C4-2B (cell line): ENCODE measurements around the gene SPSB1.

Source experiments
- H3K27ac ChIP-seq: fragments of 450-650 bp; 2 replicates; pipeline ENCODE4 v1.5.1; 2017
- ZFX ChIP-seq: fragments of 450-650 bp; IDR thresholded peaks from 2 replicates; pipeline ENCODE4 v1.6.1; 2017
- TF ChIP-seq, protein P1 (sequence below): fragments of 450-650 bp; conservative IDR thresholded peaks from 2 replicates; pipeline ENCODE4 v1.5.1; 2017; ENCODE audit warnings: mild to moderate bottlenecking

SPSB1 gene

DNA sequence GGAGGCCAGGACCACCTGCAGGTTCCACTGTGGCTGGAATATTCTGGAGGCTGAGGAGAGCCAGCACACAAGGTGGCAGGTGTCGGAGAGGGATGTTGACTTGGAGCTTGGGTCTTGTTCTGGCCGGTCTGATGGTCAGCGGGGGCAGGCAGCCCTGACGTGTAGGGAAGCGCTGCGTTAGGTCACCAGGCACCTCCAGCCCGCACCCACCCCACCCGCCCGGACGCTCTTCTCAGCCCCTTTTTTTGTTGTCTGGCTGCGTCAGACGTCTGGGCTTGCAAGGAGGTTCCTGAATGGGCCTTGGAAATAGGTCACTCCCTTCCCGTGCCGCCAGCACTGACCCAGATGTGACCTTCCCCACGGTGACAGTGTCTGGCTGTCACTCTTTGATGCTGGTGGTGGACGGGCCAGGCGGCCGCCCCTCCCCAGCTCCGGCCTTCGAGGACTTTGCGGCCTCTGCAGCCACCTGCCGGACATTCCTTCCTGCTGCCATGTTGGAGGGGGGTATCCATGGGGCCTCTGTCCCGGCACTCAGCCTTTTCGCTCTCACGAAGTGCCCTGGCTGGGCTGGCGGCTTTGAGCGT is 30.1 kb downstream of the SPSB1 start:
- TF ChIP-seq, protein P1, sequence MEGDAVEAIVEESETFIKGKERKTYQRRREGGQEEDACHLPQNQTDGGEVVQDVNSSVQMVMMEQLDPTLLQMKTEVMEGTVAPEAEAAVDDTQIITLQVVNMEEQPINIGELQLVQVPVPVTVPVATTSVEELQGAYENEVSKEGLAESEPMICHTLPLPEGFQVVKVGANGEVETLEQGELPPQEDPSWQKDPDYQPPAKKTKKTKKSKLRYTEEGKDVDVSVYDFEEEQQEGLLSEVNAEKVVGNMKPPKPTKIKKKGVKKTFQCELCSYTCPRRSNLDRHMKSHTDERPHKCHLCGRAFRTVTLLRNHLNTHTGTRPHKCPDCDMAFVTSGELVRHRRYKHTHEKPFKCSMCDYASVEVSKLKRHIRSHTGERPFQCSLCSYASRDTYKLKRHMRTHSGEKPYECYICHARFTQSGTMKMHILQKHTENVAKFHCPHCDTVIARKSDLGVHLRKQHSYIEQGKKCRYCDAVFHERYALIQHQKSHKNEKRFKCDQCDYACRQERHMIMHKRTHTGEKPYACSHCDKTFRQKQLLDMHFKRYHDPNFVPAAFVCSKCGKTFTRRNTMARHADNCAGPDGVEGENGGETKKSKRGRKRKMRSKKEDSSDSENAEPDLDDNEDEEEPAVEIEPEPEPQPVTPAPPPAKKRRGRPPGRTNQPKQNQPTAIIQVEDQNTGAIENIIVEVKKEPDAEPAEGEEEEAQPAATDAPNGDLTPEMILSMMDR: no peak
- no peak for TF ChIP-seq ZFX

DNA sequence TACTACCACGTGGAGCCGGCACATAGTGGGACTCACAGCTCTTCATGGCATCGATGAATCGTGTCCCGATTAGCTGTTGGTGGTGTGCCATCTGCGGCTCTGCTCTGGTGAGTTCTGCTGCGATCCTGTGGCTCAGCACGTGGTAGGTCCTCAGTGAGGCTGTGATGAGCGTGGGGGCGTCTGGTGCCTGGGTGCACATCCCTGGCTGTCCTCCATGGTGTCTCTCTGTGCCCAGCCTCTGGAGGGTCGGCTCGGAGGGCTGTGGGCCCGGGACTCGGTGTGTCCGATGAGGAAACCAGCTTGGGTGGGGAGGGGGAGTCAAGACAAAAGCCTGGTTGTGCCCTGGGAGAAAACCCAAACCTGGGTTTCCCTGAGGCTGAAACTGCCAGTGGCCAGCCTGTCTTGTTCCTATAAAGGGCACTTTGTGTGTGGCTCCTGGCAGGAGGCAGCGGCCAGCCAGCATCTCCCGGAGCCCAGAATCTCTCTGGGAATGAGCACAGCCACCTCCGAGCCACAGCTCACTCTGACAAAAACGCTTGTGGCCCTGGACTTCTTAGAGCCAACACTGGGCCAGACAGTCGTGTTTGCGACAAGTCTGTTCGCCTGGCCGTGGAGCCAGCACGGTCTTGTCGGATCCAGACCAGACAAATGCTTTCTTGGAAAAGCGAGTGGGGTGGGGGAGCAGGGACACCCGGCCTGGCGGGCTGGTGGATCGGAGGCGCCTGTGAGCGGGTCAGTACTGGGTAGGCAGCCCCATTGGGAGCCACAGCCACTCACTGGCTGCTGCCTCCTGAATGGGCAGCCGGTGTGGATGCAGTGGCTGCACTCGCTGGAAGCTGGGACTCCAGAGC is 31.8 kb downstream of the SPSB1 start:
- H3K27ac ChIP-seq: no peak overlapping the region
- TF ChIP-seq ZFX: no peak
- TF ChIP-seq, protein P1: no peak

More for the DNA sequence above, 30.1 kb downstream of the SPSB1 start:
- no peak overlapping the region for H3K27ac ChIP-seq

DNA sequence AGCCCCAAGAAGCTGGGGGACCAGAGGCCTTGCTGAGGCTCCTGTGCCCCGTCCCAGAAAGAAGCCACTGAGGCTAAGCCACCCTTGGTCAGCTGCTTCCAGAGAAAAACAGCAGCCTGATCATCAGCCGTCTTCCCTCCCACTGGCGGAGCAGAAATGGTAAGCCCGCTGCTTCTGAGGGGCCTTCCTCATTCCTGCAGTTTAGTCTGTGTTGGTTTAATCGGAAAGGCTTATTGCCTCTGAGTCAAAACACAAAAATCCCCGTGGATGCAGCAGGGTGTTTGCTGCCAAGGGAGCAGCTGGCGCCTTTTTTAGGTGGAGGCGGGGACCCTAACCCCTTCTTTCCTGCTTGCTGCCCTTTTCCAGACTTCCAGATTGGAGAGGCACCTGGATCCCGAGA is 33.9 kb downstream of the SPSB1 start:
- H3K27ac ChIP-seq: no peak overlapping the region
- TF ChIP-seq, protein P1: no peak
- no peak for TF ChIP-seq ZFX

DNA sequence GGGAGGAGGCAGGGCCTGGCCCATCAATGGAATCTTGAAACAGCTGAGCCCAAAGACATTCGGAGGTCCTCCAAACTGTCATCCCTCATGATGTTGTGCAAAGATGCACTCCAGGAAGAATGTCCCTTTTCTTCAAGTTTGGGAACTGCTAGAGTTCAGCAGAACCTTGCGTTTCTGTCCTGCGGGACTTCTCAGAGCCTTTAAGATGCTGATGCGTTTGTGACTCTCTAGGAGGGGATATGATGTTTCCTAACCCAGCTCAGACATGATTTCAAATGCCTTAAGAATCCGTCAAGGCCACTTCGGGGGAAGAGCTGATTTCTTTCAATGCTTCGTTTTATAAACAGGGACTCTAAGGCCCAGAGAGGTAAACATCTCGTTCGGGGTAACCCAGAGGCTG is 35.5 kb downstream of the SPSB1 start:
- TF ChIP-seq ZFX: no peak
- TF ChIP-seq, protein P1: no peak
- H3K27ac ChIP-seq: no peak overlapping the region

DNA sequence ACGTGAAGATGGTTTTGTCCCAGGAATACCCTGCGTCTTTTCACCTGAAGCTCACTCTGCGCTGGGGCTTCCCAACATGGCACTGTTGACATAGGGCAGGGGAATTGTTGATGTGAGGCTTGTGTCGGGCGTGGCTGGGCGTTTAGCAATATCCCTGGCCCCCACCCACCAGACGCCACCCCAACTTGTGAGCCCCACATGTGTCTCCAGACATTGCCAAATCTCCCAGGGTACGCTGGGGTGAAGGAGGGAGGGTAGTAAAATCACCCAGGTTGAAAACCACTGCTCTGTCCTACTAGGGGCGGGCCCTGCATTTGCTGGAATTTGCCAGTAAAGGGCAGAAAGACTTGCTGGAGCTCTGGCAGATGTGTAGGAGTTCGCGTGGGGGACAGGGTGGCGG is 36.0 kb downstream of the SPSB1 start:
- no peak overlapping the region for H3K27ac ChIP-seq
- TF ChIP-seq ZFX: no peak
- TF ChIP-seq, protein P1: no peak

DNA sequence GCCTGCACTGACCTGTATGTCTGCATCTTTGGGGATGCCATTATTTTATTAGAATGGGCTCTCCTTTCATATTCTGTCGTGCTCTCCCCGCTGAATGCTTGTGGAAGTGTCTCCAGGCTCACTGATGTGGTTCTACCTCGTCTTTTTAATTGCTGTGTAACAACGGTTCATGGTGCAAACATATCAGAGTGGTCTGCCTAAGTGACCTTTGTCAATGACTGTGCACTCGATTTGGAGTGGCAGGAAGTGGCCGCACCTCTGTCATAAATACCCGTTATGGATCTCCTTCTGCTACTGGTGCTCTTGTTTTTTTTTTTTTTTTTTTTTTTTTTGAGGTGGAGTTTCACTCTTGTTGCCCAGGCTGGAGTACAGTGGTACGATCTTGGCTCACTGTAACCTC is 38.3 kb downstream of the SPSB1 start:
- TF ChIP-seq, protein P1: no peak
- no peak for TF ChIP-seq ZFX
- no peak overlapping the region for H3K27ac ChIP-seq
